Endothelial cell of umbilical vein (primary cell): ENCODE data around the gene OLFM1. TPM values are rescaled to one million over a fixed set of nuclear protein-coding genes. Genes with fewer than 3 reads are reported as not detected.

Experiments used
- BruUV-seq: library from RNA; stranded (reverse); fragments of 400-500 nt; replicated peaks from 2 replicates; lab custom pipeline; 2021; lab: Mats Ljungman, UMichigan
- CTCF ChIA-PET: fragments of 300-600, 350-600 bp; sonication (Branson Sonifier 250); formaldehyde crosslinking; loops from one replicate; lab custom pipeline; 2021; ENCODE audit warnings: antibody characterized with exemption, inconsistent platforms; lab: Charles Lee
- POLR2A ChIA-PET: fragments of 300-600, 350-600 bp; sonication (Branson Sonifier 250); formaldehyde crosslinking; loops from one replicate; lab custom pipeline; 2021; ENCODE audit warnings: antibody characterized with exemption, inconsistent platforms; lab: Charles Lee
- DNase-seq: peaks from one replicate; pipeline ENCODE4 v3.0.0-alpha.2; 2011; ENCODE audit warnings: low read depth, low spot score
- FAIRE-seq: peaks from 2 replicates; lab custom pipeline; 2011; peaks lifted over from hg19 to GRCh38; lab: Jason Lieb, UNC
- H2AFZ ChIP-seq: 2 replicates; pipeline ENCODE4 v1.6.0; 2012; ENCODE audit warnings: low read depth, low read length, control low read depth, inconsistent platforms
- H3K27ac ChIP-seq: 2 replicates; pipeline ENCODE4 v1.5.1; 2011; ENCODE audit warnings: low read depth, mild to moderate bottlenecking, control low read depth, low read length, moderate library complexity; ENCODE audit not compliant: insufficient read depth
- H3K27me3 ChIP-seq, 2 experiments: 2 replicates each; pipeline versions ENCODE4 v1.6.0 to v1.6.1; 2011; ENCODE audit warnings: low read length in 2 of 2, mixed read lengths in 1 of 2; ENCODE audit not compliant: control insufficient read depth in 2 of 2, insufficient read depth in 2 of 2
- H3K36me3 ChIP-seq, 2 experiments: 2 replicates in 1 of 2; 3 replicates in 1 of 2; pipeline ENCODE4 v1.5.1; 2011; ENCODE audit warnings: low read length in 2 of 2, mild to moderate bottlenecking in 1 of 2, moderate library complexity in 1 of 2; ENCODE audit not compliant: control insufficient read depth in 2 of 2, insufficient read depth in 2 of 2; ENCODE audit errors: extremely low read depth in 1 of 2
- H3K4me1 ChIP-seq: 3 replicates; pipeline ENCODE4 v1.5.1; 2011; ENCODE audit warnings: mild to moderate bottlenecking, low read length; ENCODE audit not compliant: control insufficient read depth, insufficient read depth; ENCODE audit errors: extremely low read depth
- H3K4me2 ChIP-seq: 2 replicates; pipeline ENCODE4 v1.6.1; 2011; ENCODE audit warnings: low read length, control low read depth, mixed read lengths; ENCODE audit not compliant: insufficient read depth
- H3K4me3 ChIP-seq, 3 experiments: fragments of 200-600 bp in 1 of 3; sonication (generic), shearing (Covaris generic) in 1 of 3; replicated peaks in 1 of 3; 2 replicates each; pipeline ENCODE4 v1.5.1; 2011 to 2016; ENCODE audit warnings: control low read depth in 3 of 3, low read length in 3 of 3, mild to moderate bottlenecking in 2 of 3, inconsistent platforms in 1 of 3, low read depth in 1 of 3, moderate library complexity in 1 of 3; ENCODE audit not compliant: insufficient read depth in 1 of 3
- H3K79me2 ChIP-seq: 2 replicates; pipeline ENCODE4 v1.6.0; 2012; ENCODE audit warnings: low read length, inconsistent platforms; ENCODE audit not compliant: control insufficient read depth, insufficient read depth
- H3K9ac ChIP-seq: replicated peaks from 2 replicates; pipeline ENCODE3; 2011; ENCODE audit warnings: low read length, control low read depth; ENCODE audit not compliant: insufficient read depth; ENCODE audit errors: extremely low read depth
- H3K9me1 ChIP-seq: replicated peaks from 3 replicates; pipeline ENCODE4 v1.6.0; 2011; ENCODE audit warnings: mild to moderate bottlenecking, low read length; ENCODE audit not compliant: control insufficient read depth, insufficient read depth; ENCODE audit errors: extremely low read depth
- H3K9me3 ChIP-seq: replicated peaks from 2 replicates; pipeline ENCODE4 v1.5.1; 2012; ENCODE audit warnings: low read length, inconsistent platforms; ENCODE audit not compliant: control insufficient read depth, insufficient read depth
- H4K20me1 ChIP-seq: replicated peaks from 2 replicates; pipeline ENCODE3; 2011; ENCODE audit warnings: mild to moderate bottlenecking, low read length; ENCODE audit not compliant: control insufficient read depth, insufficient read depth; ENCODE audit errors: extremely low read depth
- EZH2 ChIP-seq: IDR thresholded peaks from 2 replicates; pipeline ENCODE4 v1.6.1; 2012; ENCODE audit warnings: borderline replicate concordance, low read depth, mild to moderate bottlenecking, moderate library complexity, low read length, inconsistent platforms; ENCODE audit not compliant: severe bottlenecking
- GATA2 ChIP-seq: IDR thresholded peaks from 2 replicates; pipeline ENCODE4 v1.7.0; 2011; ENCODE audit warnings: low read depth, mild to moderate bottlenecking, moderate library complexity, mixed read lengths, low read length; ENCODE audit not compliant: insufficient read length, insufficient read depth
- JUN ChIP-seq: IDR thresholded peaks from 2 replicates; pipeline ENCODE4 v1.6.1; 2011; ENCODE audit warnings: borderline replicate concordance, low read depth; ENCODE audit not compliant: insufficient read length, insufficient read depth
- POLR2A ChIP-seq: IDR thresholded peaks from 2 replicates; pipeline ENCODE4 v1.6.1; 2012; ENCODE audit warnings: low read depth, mild to moderate bottlenecking, control low read depth, low read length
- POLR2AphosphoS5 ChIP-seq: IDR thresholded peaks from 2 replicates; pipeline ENCODE4 v1.6.1; 2012; ENCODE audit warnings: low read depth, mild to moderate bottlenecking, control low read depth, low read length, moderate library complexity; ENCODE audit not compliant: insufficient read depth
- dilution Hi-C: fragments of 300-500 bp; cut with MboI; formaldehyde crosslinking; loops from one replicate; pipeline ENCODE4 v1.15.0; 2019; ENCODE audit warnings: low sequenced_read_pairs; ENCODE audit not compliant: extremely low pct_ligation_motif_present
- intact Hi-C: fragments of 100-400 bp; cut with micrococcal nuclease; formaldehyde crosslinking; loops from one replicate; pipeline ENCODE4 v1.10.0; 2022
- polyA plus RNA-seq, 4 experiments: library from polyadenylated mRNA; depleted of rRNA in 3 of 4; stranded (reverse) in 3 of 4; unstranded in 1 of 4; fragments of >200 nt; gene quantifications; 2 replicates each; pipeline versions ENCODE4 v1.2.1 to v1.2.3, GENCODE V29; 2011 to 2012; ENCODE audit warnings: missing spikeins in 1 of 4
- total RNA-seq: library from RNA; stranded (reverse); gene quantifications from 2 replicates; pipeline ENCODE4 v1.2.3, GENCODE V29; 2021
- TF ChIP-seq, protein P1 (sequence below), 2 donors: IDR thresholded peaks; 1 replicate in 1 of 2; 2 replicates in 1 of 2; pipeline ENCODE4 v1.5.1; 2011; ENCODE audit warnings: low read length in 2 of 2, mild to moderate bottlenecking in 2 of 2, moderate library complexity in 2 of 2, control low read depth in 1 of 2, inconsistent platforms in 1 of 2, low read depth in 1 of 2; ENCODE audit not compliant: insufficient read depth in 1 of 2; ENCODE audit errors: extremely low read depth in 1 of 2

OLFM1 gene
- total and polyA plus RNA-seq, 2 donors (not counting 3 experiments of a cell fraction or from before 2014, with no cell fraction given) = 0.07 to 0.95 TPM

DNA sequence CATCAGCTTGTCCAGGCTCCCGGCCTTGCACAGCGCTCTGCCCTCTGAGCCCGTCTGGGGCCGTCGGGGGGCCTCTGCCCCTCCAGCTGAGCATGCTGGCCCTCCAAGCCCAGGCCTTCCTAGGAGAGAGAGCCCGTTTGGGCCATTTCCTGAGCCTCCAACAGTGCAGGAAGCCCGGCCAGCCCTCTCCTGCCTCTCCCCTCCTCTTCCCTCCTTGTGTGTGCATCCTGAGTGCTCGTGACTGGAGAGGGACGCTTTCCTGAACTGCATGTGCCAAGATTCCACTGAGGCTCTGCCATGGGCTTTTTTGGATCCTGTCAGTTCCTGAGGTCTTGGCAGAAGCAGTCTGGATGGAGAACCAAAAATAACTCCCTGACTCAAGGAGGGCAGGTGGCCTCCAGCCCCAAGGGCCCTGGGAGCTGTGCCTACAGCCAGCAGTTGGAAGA lies 15.6 kb downstream of the OLFM1 start:
- no peak for DNase-seq
- H3K9me3 ChIP-seq = no peaks in the 10 kb centered on the region
- intact Hi-C loops (no loop called here), dilution Hi-C loops (no loop called here)
- TF ChIP-seq JUN (no peak), GATA2 (no peak), POLR2A (no peak), POLR2AphosphoS5 (no peak), EZH2 (no peak)
- TF ChIP-seq, protein P1, sequence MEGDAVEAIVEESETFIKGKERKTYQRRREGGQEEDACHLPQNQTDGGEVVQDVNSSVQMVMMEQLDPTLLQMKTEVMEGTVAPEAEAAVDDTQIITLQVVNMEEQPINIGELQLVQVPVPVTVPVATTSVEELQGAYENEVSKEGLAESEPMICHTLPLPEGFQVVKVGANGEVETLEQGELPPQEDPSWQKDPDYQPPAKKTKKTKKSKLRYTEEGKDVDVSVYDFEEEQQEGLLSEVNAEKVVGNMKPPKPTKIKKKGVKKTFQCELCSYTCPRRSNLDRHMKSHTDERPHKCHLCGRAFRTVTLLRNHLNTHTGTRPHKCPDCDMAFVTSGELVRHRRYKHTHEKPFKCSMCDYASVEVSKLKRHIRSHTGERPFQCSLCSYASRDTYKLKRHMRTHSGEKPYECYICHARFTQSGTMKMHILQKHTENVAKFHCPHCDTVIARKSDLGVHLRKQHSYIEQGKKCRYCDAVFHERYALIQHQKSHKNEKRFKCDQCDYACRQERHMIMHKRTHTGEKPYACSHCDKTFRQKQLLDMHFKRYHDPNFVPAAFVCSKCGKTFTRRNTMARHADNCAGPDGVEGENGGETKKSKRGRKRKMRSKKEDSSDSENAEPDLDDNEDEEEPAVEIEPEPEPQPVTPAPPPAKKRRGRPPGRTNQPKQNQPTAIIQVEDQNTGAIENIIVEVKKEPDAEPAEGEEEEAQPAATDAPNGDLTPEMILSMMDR (IDR thresholded peaks at IDR 0.05; ENCODE audit: extremely low read depth in 1 of 2, insufficient read depth in 1 of 2, low read depth in 1 of 2, low read length in 2 of 2) = no peak
- H3K4me1 ChIP-seq = no peaks in the 10 kb centered on the region
- H3K9me1 ChIP-seq = no peaks in the 10 kb centered on the region
- H4K20me1 ChIP-seq = no peaks in the 10 kb centered on the region
- H3K9ac ChIP-seq = no peak overlapping the region
- no peak overlapping the region for H3K27ac ChIP-seq
- no peaks in the 10 kb centered on the region for H3K36me3 ChIP-seq
- H2AFZ ChIP-seq = no peak overlapping the region
- H3K4me3 ChIP-seq = no peak overlapping the region
- H3K27me3 ChIP-seq = no peaks in the 10 kb centered on the region
- no peaks in the 10 kb centered on the region for H3K79me2 ChIP-seq
- BruUV-seq = no TSS peak
- CTCF ChIA-PET = no interaction called here
- no peak for FAIRE-seq
- POLR2A ChIA-PET = no interaction called here
- no peak overlapping the region for H3K4me2 ChIP-seq
